Right cardiac atrium (tissue), 5 donors: ENCODE measurements around the gene SLC5A1. TPM values are rescaled to one million over a fixed set of nuclear protein-coding genes. Genes with fewer than 3 reads are reported as not detected.
A peak's percentile ranks its signal among the peaks of the same experiment; 100 is the strongest.
"Not testable (repeated sequence)": the region's sequence is repeated elsewhere in the genome, so short reads cannot be mapped to it uniquely, and the experiment has no call there.

ENCODE experiments used
- ATAC-seq, 2 donors: fragments of 200-7000 bp; cut with Tn5 transposase; one replicate each; pipeline versions ENCODE4 v1.8.0 to v1.9.1; 2020; ENCODE audit warnings: moderate library complexity in 2 of 2, mild to moderate bottlenecking in 1 of 2
- DNase-seq, 3 donors: peaks; one replicate each; pipeline ENCODE4 v3.0.0-alpha.2; 2020
- H3K27ac ChIP-seq: one replicate; pipeline ENCODE4 v1.5.1; 2013; ENCODE audit warnings: mild to moderate bottlenecking, low read length, control low read depth, moderate library complexity
- H3K27me3 ChIP-seq: one replicate; pipeline ENCODE4 v1.6.1; 2013; ENCODE audit not compliant: control insufficient read depth, insufficient read depth
- H3K4me1 ChIP-seq: one replicate; pipeline ENCODE4 v1.6.1; 2013; ENCODE audit warnings: low read length; ENCODE audit not compliant: control insufficient read depth, insufficient read depth
- H3K4me3 ChIP-seq: one replicate; pipeline ENCODE4 v1.5.1; 2013; ENCODE audit warnings: low read length, control low read depth
- H3K9me3 ChIP-seq: one replicate; pipeline ENCODE4 v1.6.1; 2013; ENCODE audit warnings: low read length; ENCODE audit not compliant: control insufficient read depth
- WGBS: extraction: QIAGEN DNeasy Blood & Tissue Kit; methylation state at CpG from one replicate; pipeline ENCODE4 v1.1.7; 2013; 5-methylcytosine and 5-hydroxymethylcytosine counted together
- intact Hi-C, 4 donors: fragments of 100-400 bp; cut with DNase I; formaldehyde crosslinking; loops; one replicate each; pipeline versions ENCODE4 v1.11.0 to v1.14.0; 2022 to 2023
- polyA plus RNA-seq: library from polyadenylated mRNA; stranded (reverse); fragments of 200-250 nt; gene quantifications from one replicate; pipeline ENCODE4 v1.2.3, GENCODE V29; 2013
- total RNA-seq, 4 donors: library from RNA; stranded (reverse); fragmentation: NEBNext Ultra II Directional; extraction: Animal tissue kit (Norgen Biotek cat#: 25700); gene quantifications; one replicate each; pipeline ENCODE4 v1.2.1, GENCODE V29; 2021
- donor health status: healthy with polysubstance abuse.
- donor health status: DM: no; HTN: yes; CAD: no.
- donor health status: DM: no; HTN: no; CAD: no.
- donor health status: DM: no; HTN: yes; CAD: no; lungs with severe emphysema.
- donor health status: DM: yes; HTN: yes; CAD: no.

The SLC5A1 gene
- total and polyA plus RNA-seq, 5 donors = 49.5 to 98.2 (median 75.2) TPM

GRCh38 chr22:32127904-32128303, 84.8 kb downstream of the SLC5A1 start:
- WGBS = 72% methylated on average over 4 of the region's 4 CpGs
- H3K4me3 ChIP-seq = no peak overlapping the region
- H3K9me3 ChIP-seq = no peaks in the 10 kb centered on the region
- H3K27ac ChIP-seq = no peak overlapping the region
- H3K4me1 ChIP-seq = no peaks in the 10 kb centered on the region
- H3K27me3 ChIP-seq = no peaks in the 10 kb centered on the region
- intact Hi-C loops = no loop called here
- ATAC-seq = no peak
- DNase-seq = no peak

GRCh38 chr22:32130464-32130863, 87.4 kb downstream of the SLC5A1 start:
- ATAC-seq (no peak), DNase-seq (no peak)
- H3K9me3 ChIP-seq = no peaks in the 10 kb centered on the region
- intact Hi-C loops = no loop called here
- no peak overlapping the region for H3K4me3 ChIP-seq
- H3K27me3 ChIP-seq = no peaks in the 10 kb centered on the region
- 82% methylated on average over 2 of the region's 2 CpGs for WGBS
- H3K27ac ChIP-seq = no peak overlapping the region
- no peaks in the 10 kb centered on the region for H3K4me1 ChIP-seq

GRCh38 chr22:32132126-32132525, 89.1 kb downstream of the SLC5A1 start:
- intact Hi-C loops = no loop called here
- no peak overlapping the region for H3K4me3 ChIP-seq
- ATAC-seq (no peak), DNase-seq (no peak)
- H3K27ac ChIP-seq = no peak overlapping the region
- no peaks in the 10 kb centered on the region for H3K9me3 ChIP-seq
- no peaks in the 10 kb centered on the region for H3K4me1 ChIP-seq
- 85% methylated on average over 11 of the region's 11 CpGs for WGBS
- no peaks in the 10 kb centered on the region for H3K27me3 ChIP-seq

- ATAC-seq (no peak), DNase-seq (no peak)
- Histone ChIP-seq H3K9me3 (no peaks in the 10 kb centered on the region), H3K27me3 (no peaks in the 10 kb centered on the region), H3K4me3 (no peak overlapping the region), H3K27ac (no peak overlapping the region), H3K4me1 (no peaks in the 10 kb centered on the region)
- intact Hi-C loops = no loop called here
- 84% methylated on average over 1 of the region's 1 CpG for WGBS
Measured at GRCh38 chr22:32132783-32133182, 89.7 kb downstream of the SLC5A1 start.

- WGBS = 94% methylated on average over 14 of the region's 14 CpGs
- H3K27ac ChIP-seq, H3K9me3 ChIP-seq, intact Hi-C loops, H3K27me3 ChIP-seq, H3K4me3 ChIP-seq, ATAC-seq, DNase-seq, H3K4me1 ChIP-seq: not testable (repeated sequence)
Measured at GRCh38 chr22:32134796-32135195, 91.7 kb downstream of the SLC5A1 start.

- WGBS = 57% methylated on average over 3 of the region's 3 CpGs
- H3K4me1 ChIP-seq, DNase-seq, H3K27ac ChIP-seq, H3K9me3 ChIP-seq, H3K4me3 ChIP-seq, intact Hi-C loops, H3K27me3 ChIP-seq: not testable (repeated sequence)
- ATAC-seq = peak in 1 of 2 donors; percentile 44
Measured at GRCh38 chr22:32135958-32136357, 92.9 kb downstream of the SLC5A1 start.

GRCh38 chr22:32136881-32137280, 93.8 kb downstream of the SLC5A1 start:
- H3K27ac ChIP-seq, H3K4me1 ChIP-seq, H3K27me3 ChIP-seq, intact Hi-C loops, DNase-seq, H3K9me3 ChIP-seq, ATAC-seq, H3K4me3 ChIP-seq: not testable (repeated sequence)
- 67% methylated on average over 4 of the region's 4 CpGs for WGBS

GRCh38 chr22:32137731-32138324, 94.8 kb downstream of the SLC5A1 start:
- intact Hi-C loops = not testable (repeated sequence)
- WGBS = 53% methylated on average over 16 of the region's 16 CpGs
- ATAC-seq = peak in 1 of 2 donors; percentile 38

GRCh38 chr22:32138576-32138975, 95.5 kb downstream of the SLC5A1 start:
- H3K27ac ChIP-seq, H3K9me3 ChIP-seq, H3K4me3 ChIP-seq, ATAC-seq, H3K4me1 ChIP-seq, DNase-seq, H3K27me3 ChIP-seq, intact Hi-C loops: not testable (repeated sequence)
- 50% methylated on average over 1 of the region's 1 CpG for WGBS

More at GRCh38 chr22:32137731-32138324, 94.8 kb downstream of the SLC5A1 start:
- H3K9me3 ChIP-seq, H3K4me1 ChIP-seq, DNase-seq, H3K27me3 ChIP-seq: not testable (repeated sequence)
- peak overlapping the region; percentile 19 for H3K4me3 ChIP-seq
- H3K27ac ChIP-seq = peak overlapping the region; percentile 54

- H3K4me3 ChIP-seq, intact Hi-C loops, H3K27ac ChIP-seq, H3K4me1 ChIP-seq, DNase-seq, H3K9me3 ChIP-seq, H3K27me3 ChIP-seq: not testable (repeated sequence)
- peak; percentile 36 to 60 for ATAC-seq
- 52% methylated on average over 6 of the region's 6 CpGs for WGBS
Measured at GRCh38 chr22:32140688-32141087, 97.6 kb downstream of the SLC5A1 start.

- intact Hi-C loops = no loop called here
- no peak for ATAC-seq
- DNase-seq = no peak
- no peak overlapping the region for H3K27ac ChIP-seq
- H3K27me3 ChIP-seq = no peaks in the 10 kb centered on the region
- H3K9me3 ChIP-seq = no peaks in the 10 kb centered on the region
- no peak overlapping the region for H3K4me3 ChIP-seq
- no peaks in the 10 kb centered on the region for H3K4me1 ChIP-seq
Measured at GRCh38 chr22:32142600-32142999, 99.5 kb downstream of the SLC5A1 start.
